HG02588 (cell line): Measurements from ENCODE around the gene SFMBT2.

ENCODE experiments used
- ATAC-seq: cut with Tn5 transposase; IDR thresholded peaks from one replicate; pipeline ENCODE4 v1.9.1; 2021; ENCODE audit warnings: mild to moderate bottlenecking, moderate library complexity; ENCODE audit not compliant: unreplicated experiment

Gene SFMBT2

GRCh38 chr10:7161484-7162250 lies 249.2 kb downstream of the SFMBT2 start:
- no peak for ATAC-seq

- no peak for ATAC-seq
Observed at GRCh38 chr10:7159928-7160327, 250.9 kb downstream of the SFMBT2 start.

DNA sequence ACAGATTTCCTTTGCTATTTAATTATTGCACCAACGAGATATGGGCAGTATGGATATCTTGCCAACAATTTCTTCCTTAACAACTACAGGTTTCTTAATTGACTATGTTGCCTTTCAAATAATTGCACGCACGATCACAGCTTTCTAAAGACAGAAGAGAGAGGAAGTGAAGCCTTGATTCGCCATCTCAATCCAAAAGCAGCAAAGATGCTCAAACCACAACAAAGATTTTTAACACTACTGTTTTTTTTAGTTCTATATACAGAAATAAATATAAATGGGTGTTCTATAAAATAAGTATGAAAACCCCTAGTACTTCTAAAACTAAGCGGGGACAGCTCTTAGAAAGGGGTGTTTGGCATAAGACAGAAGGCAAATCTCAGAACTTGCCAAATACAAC lies 251.3 kb downstream of the SFMBT2 start:
- no peak for ATAC-seq

DNA sequence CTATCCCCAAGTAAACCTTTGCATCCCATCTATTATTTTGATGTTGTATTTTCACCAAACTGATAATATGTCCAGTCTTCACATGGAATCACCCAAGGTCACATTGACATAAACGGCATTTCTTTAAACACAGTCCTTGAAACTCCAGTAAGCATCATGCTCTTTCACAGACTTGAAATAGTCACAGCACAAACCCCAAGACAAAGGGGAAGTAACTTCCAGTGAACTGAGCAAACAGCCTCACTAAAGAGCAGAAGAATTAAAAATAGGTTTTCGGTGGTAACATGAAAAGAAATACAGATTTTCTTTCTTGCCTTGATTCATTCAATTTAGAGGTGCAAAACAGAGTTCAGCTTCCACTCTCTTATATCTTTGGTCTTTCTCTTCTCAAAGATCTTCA lies 253.7 kb downstream of the SFMBT2 start:
- ATAC-seq: no peak

GRCh38 chr10:7153750-7154149 lies 257.1 kb downstream of the SFMBT2 start:
- no peak for ATAC-seq

GRCh38 chr10:7152982-7153381 lies 257.9 kb downstream of the SFMBT2 start:
- no peak for ATAC-seq

GRCh38 chr10:7152341-7152740 lies 258.5 kb downstream of the SFMBT2 start:
- no peak for ATAC-seq

- no peak for ATAC-seq
Observed at GRCh38 chr10:7151538-7151937, 259.3 kb downstream of the SFMBT2 start.

DNA sequence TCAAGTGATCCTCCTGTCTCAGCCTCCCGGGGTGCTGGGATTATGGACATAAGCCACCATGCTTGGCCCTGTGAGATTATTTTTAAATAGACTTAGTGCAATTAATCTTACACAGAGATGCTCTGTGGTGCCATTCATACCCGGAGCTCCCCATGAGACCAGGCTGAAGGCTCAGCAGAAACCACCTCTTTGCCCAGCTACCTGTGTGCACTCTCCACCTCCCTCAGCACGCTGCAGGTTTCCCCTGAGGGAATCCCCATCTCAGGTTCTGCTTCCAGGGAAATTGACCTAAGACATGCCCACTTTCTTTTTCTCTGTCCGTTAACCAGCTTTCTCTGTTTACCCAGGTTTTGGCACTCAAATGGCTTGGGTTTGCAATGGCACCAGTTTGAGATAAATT lies 260.5 kb downstream of the SFMBT2 start:
- no peak for ATAC-seq

GRCh38 chr10:7146189-7146588 lies 264.6 kb downstream of the SFMBT2 start:
- ATAC-seq: no peak

- no peak for ATAC-seq
Observed at GRCh38 chr10:7136016-7136415, 274.8 kb downstream of the SFMBT2 start.

GRCh38 chr10:7135188-7135587 lies 275.6 kb downstream of the SFMBT2 start:
- no peak for ATAC-seq

GRCh38 chr10:7134448-7134847 lies 276.4 kb downstream of the SFMBT2 start:
- no peak for ATAC-seq

GRCh38 chr10:7133958-7134357 lies 276.9 kb downstream of the SFMBT2 start:
- ATAC-seq: no peak

GRCh38 chr10:7133278-7133677 lies 277.6 kb downstream of the SFMBT2 start:
- ATAC-seq: no peak

DNA sequence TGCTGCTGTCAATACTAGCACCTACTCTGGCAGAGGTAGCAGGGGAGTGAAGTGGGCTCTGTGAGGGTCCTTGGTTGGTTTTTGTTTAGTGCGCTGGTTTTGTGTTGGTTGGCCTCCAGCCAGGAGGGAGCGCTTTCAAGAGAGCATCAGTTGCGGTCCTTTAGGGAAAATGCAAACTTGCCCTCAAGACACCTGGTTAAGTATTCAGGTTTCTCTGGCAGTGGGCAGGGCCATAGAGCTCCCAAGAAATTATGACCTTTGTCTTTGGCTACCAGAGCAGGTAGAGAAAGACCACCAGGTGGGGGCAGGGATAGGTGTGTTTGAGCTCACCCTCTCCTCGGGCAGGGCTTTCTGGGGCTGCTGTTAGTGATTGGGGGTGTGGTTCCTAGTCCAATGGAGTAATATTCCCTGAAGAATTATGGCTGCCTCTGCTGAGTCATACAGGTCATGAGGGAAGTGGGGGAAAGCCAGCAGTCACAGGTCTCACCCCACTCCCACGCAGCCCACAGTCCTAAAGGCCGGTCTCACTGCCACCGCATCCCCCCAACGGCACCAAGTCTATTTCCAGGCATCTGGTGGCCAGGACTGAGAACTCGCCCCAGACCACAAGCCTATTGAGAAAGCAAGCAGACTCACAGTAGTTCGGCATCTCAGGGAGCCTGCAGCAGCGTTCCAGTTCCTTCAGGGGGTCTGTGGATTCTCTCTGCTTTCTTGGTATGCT lies 280.5 kb downstream of the SFMBT2 start:
- no peak for ATAC-seq

GRCh38 chr10:7123774-7124173 lies 287.1 kb downstream of the SFMBT2 start:
- ATAC-seq: no peak

GRCh38 chr10:7122561-7122960 lies 288.3 kb downstream of the SFMBT2 start:
- no peak for ATAC-seq

DNA sequence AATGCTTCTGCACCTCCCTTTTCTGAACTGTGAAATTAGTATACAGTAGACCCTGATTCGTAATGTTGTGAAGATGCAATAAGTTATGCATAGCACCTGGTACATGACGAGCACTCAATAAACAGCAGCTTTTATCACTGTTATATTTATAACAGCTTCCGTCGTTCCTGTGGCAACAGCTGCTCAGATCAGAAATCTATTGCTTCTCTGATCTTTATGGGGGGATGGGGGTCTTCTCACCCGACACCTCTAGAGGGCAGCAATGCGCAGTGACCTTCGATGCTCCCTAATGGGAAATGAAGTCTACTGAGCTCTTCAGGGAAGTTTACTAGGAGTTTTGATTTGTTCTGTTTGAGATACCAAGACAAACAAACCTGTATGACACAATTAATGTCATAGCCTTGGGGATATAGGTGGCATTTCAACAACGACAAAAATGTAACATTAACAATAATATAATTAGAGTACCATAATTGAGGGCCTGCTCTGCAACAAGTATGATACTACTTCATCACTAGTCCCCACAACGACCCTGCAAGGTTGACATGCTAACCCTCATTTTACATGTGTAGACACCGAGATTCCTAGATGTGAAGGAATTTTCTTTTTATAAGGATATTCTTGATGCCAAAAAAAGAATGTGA lies 289.6 kb downstream of the SFMBT2 start:
- peak; percentile 60 for ATAC-seq

GRCh38 chr10:7119325-7120015 lies 291.4 kb downstream of the SFMBT2 start:
- no peak for ATAC-seq
